NCI-H774 (cell line): Measurements from ENCODE around the gene RETNLB.

Experiments used
- DNase-seq: peaks from one replicate; lab custom pipeline; 2025; lab: John Stamatoyannopoulos, UW

Gene RETNLB

GRCh38 chr3:108757404-108757982 lies at the start of gene RETNLB:
RETNLB (minus strand) TSS chr3:108757410; CDS start chr3:108757185, 225 bp downstream.
- peak; percentile 50 for DNase-seq

- DNase-seq, result no peak
Observed at GRCh38 chr3:108806316-108806715, 49.1 kb upstream of the RETNLB start.

- no peak for DNase-seq
Observed at GRCh38 chr3:108804966-108805365, 47.8 kb upstream of the RETNLB start.

GRCh38 chr3:108804437-108804836 lies 47.2 kb upstream of the RETNLB start:
- no peak for DNase-seq

GRCh38 chr3:108791473-108791872 lies 34.3 kb upstream of the RETNLB start:
- DNase-seq, result no peak

- DNase-seq, result no peak
Observed at GRCh38 chr3:108780235-108780634, 23.0 kb upstream of the RETNLB start.

- no peak for DNase-seq
Observed at GRCh38 chr3:108779496-108779895, 22.3 kb upstream of the RETNLB start.

- DNase-seq, result no peak
Observed at GRCh38 chr3:108775649-108776048, 18.4 kb upstream of the RETNLB start.

- no peak for DNase-seq
Observed at GRCh38 chr3:108767253-108767652, 10.0 kb upstream of the RETNLB start.

GRCh38 chr3:108755686-108756085 lies 1.5 kb downstream of the RETNLB start:
- no peak for DNase-seq

GRCh38 chr3:108744762-108745161 lies 12.4 kb downstream of the RETNLB start:
- no peak for DNase-seq

- DNase-seq, result no peak
Observed at GRCh38 chr3:108742929-108743328, 14.3 kb downstream of the RETNLB start.

GRCh38 chr3:108736821-108737220 lies 20.4 kb downstream of the RETNLB start:
- no peak for DNase-seq

GRCh38 chr3:108728934-108729333 lies 28.3 kb downstream of the RETNLB start:
- no peak for DNase-seq

GRCh38 chr3:108728105-108728504 lies 29.1 kb downstream of the RETNLB start:
- no peak for DNase-seq

- no peak for DNase-seq
Observed at GRCh38 chr3:108724101-108724500, 33.1 kb downstream of the RETNLB start.

- no peak for DNase-seq
Observed at GRCh38 chr3:108722724-108723123, 34.5 kb downstream of the RETNLB start.

GRCh38 chr3:108719178-108719806 lies 37.9 kb downstream of the RETNLB start:
- DNase-seq, result no peak

- DNase-seq, result no peak
Observed at GRCh38 chr3:108718454-108718853, 38.8 kb downstream of the RETNLB start.

GRCh38 chr3:108713816-108714215 lies 43.4 kb downstream of the RETNLB start:
- no peak for DNase-seq

GRCh38 chr3:108713009-108713516 lies 44.1 kb downstream of the RETNLB start:
- no peak for DNase-seq
